Thyroid gland (tissue), 4 donors: ENCODE measurements around the gene CAMTA1. TPM values are rescaled to one million over a fixed set of nuclear protein-coding genes. Genes with fewer than 3 reads are reported as not detected.

Experiments
- DNase-seq, 2 donors: peaks; one replicate each; pipeline ENCODE4 v3.0.0-alpha.2; 2019
- H3K27ac ChIP-seq, 3 donors: fragments of 200-600 bp; sonication (generic); 1 replicate in 2 of 3; 2 replicates in 1 of 3; pipeline ENCODE4 v1.5.1; 2016 to 2019; ENCODE audit warnings: mild to moderate bottlenecking in 1 of 3, moderate library complexity in 1 of 3
- H3K27me3 ChIP-seq: fragments of 200-600 bp; sonication (generic); one replicate; pipeline ENCODE4 v1.5.1; 2019
- H3K36me3 ChIP-seq, 2 donors: fragments of 200-600 bp; sonication (generic); one replicate each; pipeline ENCODE4 v1.5.1; 2016 to 2019
- H3K4me1 ChIP-seq, 2 donors: fragments of 200-600 bp; sonication (generic); one replicate each; pipeline ENCODE4 v1.5.1; 2017 to 2019
- H3K4me3 ChIP-seq, 3 donors: fragments of 200-600 bp; sonication (generic); replicated peaks in 1 of 3; 1 replicate in 2 of 3; 2 replicates in 1 of 3; pipeline ENCODE4 v1.5.1; 2016; ENCODE audit warnings: mild to moderate bottlenecking in 1 of 3
- H3K9me3 ChIP-seq: fragments of 200-600 bp; sonication (generic); one replicate; pipeline ENCODE4 v1.5.1; 2017
- CTCF ChIP-seq, 6 experiments: fragments of 200-600 bp in 3 of 6; fragments of 450-650 bp in 3 of 6; sonication (generic) in 3 of 6; IDR thresholded peaks; one replicate each; pipeline ENCODE4 v1.5.1; 2016 to 2019; ENCODE audit warnings: antibody characterized with exemption in 6 of 6, mild to moderate bottlenecking in 2 of 6, inconsistent platforms in 1 of 6, moderate library complexity in 1 of 6
- POLR2A ChIP-seq, 2 donors: fragments of 450-650 bp; IDR thresholded peaks; one replicate each; pipeline ENCODE4 v1.6.1; 2017; ENCODE audit warnings: antibody characterized with exemption in 2 of 2, mild to moderate bottlenecking in 2 of 2, moderate library complexity in 1 of 2
- WGBS, 2 donors: methylation state at CpG; one replicate each; pipeline ENCODE4 v1.1.5; 2017; 5-methylcytosine and 5-hydroxymethylcytosine counted together
- intact Hi-C: fragments of 100-400 bp; cut with DNase I; formaldehyde crosslinking; loops from one replicate; pipeline ENCODE4 v1.15.1; 2023
- total RNA-seq, 4 donors: library from RNA; depleted of rRNA; stranded (reverse); fragments of >200 nt; gene quantifications; one replicate each; pipeline ENCODE4 v1.2.3, GENCODE V29; 2016

The CAMTA1 gene
- total RNA-seq, 4 donors from 2014 or later = 63.9 to 124 (median 101) TPM

GRCh38 chr1:6747674-6748073 lies 37.6 kb upstream of the CAMTA1 start:
- H3K9me3 ChIP-seq = no peaks in the 10 kb centered on the region
- no peak overlapping the region for H3K4me3 ChIP-seq
- intact Hi-C loops = no loop called here
- no peak for TF ChIP-seq POLR2A (IDR thresholded peaks at IDR 0.05)
- no peak for TF ChIP-seq CTCF (IDR thresholded peaks at IDR 0.05)
- no peaks in the 10 kb centered on the region for H3K27me3 ChIP-seq
- 91 to 94% methylated on average over 2 of the region's 2 CpGs for WGBS, 2 donors
- DNase-seq = no peak
- H3K27ac ChIP-seq = no peak overlapping the region
- peaks cover 0 to 8% of the 10 kb centered on the region in 2 donors for H3K4me1 ChIP-seq
- H3K36me3 ChIP-seq = no peaks in the 10 kb centered on the region

GRCh38 chr1:6750490-6750889 lies 34.8 kb upstream of the CAMTA1 start:
- Histone ChIP-seq H3K9me3 (no peaks in the 10 kb centered on the region), H3K4me3 (no peak overlapping the region), H3K27ac (no peak overlapping the region), H3K27me3 (no peaks in the 10 kb centered on the region), H3K36me3 (no peaks in the 10 kb centered on the region), H3K4me1 (no peaks in the 10 kb centered on the region)
- intact Hi-C loops = no loop called here
- TF ChIP-seq CTCF (IDR thresholded peaks at IDR 0.05) = no peak
- TF ChIP-seq POLR2A (IDR thresholded peaks at IDR 0.05) = no peak
- 91 to 93% methylated on average over 4 of the region's 4 CpGs for WGBS, 2 donors
- DNase-seq = no peak

- no peaks in the 10 kb centered on the region for H3K4me1 ChIP-seq
- H3K27me3 ChIP-seq = no peaks in the 10 kb centered on the region
- no peaks in the 10 kb centered on the region for H3K36me3 ChIP-seq
- intact Hi-C loops = no loop called here
- 81 to 85% methylated on average over 10 of the region's 10 CpGs for WGBS, 2 donors
- TF ChIP-seq POLR2A (IDR thresholded peaks at IDR 0.05) (no peak), CTCF (IDR thresholded peaks at IDR 0.05) (no peak)
- no peak overlapping the region for H3K4me3 ChIP-seq
- no peak overlapping the region for H3K27ac ChIP-seq
- no peaks in the 10 kb centered on the region for H3K9me3 ChIP-seq
- no peak for DNase-seq
Observed at GRCh38 chr1:6753320-6754140, 31.7 kb upstream of the CAMTA1 start.

GRCh38 chr1:6756457-6756856 lies 28.8 kb upstream of the CAMTA1 start:
- Histone ChIP-seq H3K36me3 (no peaks in the 10 kb centered on the region), H3K4me3 (no peak overlapping the region), H3K9me3 (no peaks in the 10 kb centered on the region), H3K27ac (no peak overlapping the region), H3K27me3 (no peaks in the 10 kb centered on the region), H3K4me1 (no peaks in the 10 kb centered on the region)
- TF ChIP-seq CTCF (IDR thresholded peaks at IDR 0.05) = no peak
- DNase-seq = no peak
- intact Hi-C loops = no loop called here
- WGBS, 2 donors = 67 to 92% methylated on average over 1 of the region's 1 CpG

GRCh38 chr1:6757719-6758435 lies 27.4 kb upstream of the CAMTA1 start:
- H3K4me1 ChIP-seq = no peaks in the 10 kb centered on the region
- intact Hi-C loops = no loop called here
- 69% methylated on average over 25 of the region's 25 CpGs for WGBS, 2 donors
- H3K27ac ChIP-seq = no peak overlapping the region
- no peak overlapping the region for H3K4me3 ChIP-seq
- no peaks in the 10 kb centered on the region for H3K36me3 ChIP-seq
- H3K9me3 ChIP-seq = no peaks in the 10 kb centered on the region
- DNase-seq = no peak
- TF ChIP-seq CTCF (IDR thresholded peaks at IDR 0.05) (no peak), POLR2A (IDR thresholded peaks at IDR 0.05) (no peak)
- H3K27me3 ChIP-seq = no peaks in the 10 kb centered on the region
